Uterus (tissue), 4 donors: Measurements from ENCODE around the gene EAF1. TPM values are rescaled to one million over a fixed set of nuclear protein-coding genes. Genes with fewer than 3 reads are reported as not detected.

Experiments used
- DNase-seq, 2 donors: peaks; one replicate each; pipeline ENCODE4 v3.0.0-alpha.2; 2019 to 2020
- H3K27ac ChIP-seq, 2 donors: fragments of 200-600 bp; sonication (generic); 1 replicate in 1 of 2; 2 replicates in 1 of 2; pipeline ENCODE4 v1.5.1; 2016 to 2018
- H3K27me3 ChIP-seq, 2 donors: fragments of 200-600 bp; sonication (generic); one replicate each; pipeline ENCODE4 v1.5.1; 2018 to 2019; ENCODE audit warnings: control low read depth in 1 of 2
- H3K36me3 ChIP-seq, 2 donors: fragments of 200-600 bp; sonication (generic); one replicate each; pipeline ENCODE4 v1.5.1; 2019; ENCODE audit warnings: control low read depth in 1 of 2
- H3K4me1 ChIP-seq, 2 donors: fragments of 200-600 bp; sonication (generic); one replicate each; pipeline ENCODE4 v1.5.1; 2018 to 2019; ENCODE audit warnings: control low read depth in 1 of 2
- H3K4me3 ChIP-seq, 2 donors: fragments of 200-600 bp; sonication (generic); 1 replicate in 1 of 2; 2 replicates in 1 of 2; pipeline ENCODE4 v1.5.1; 2018 to 2019; ENCODE audit warnings: mild to moderate bottlenecking in 1 of 2
- H3K9me3 ChIP-seq, 2 donors: fragments of 200-600 bp; sonication (generic); one replicate each; pipeline ENCODE4 v1.5.1; 2019; ENCODE audit warnings: control low read depth in 1 of 2
- CTCF ChIP-seq, 4 experiments: fragments of 200-600 bp in 2 of 4; fragments of 450-650 bp in 2 of 4; sonication (generic) in 2 of 4; IDR thresholded peaks; one replicate each; pipeline ENCODE4 v1.5.1; 2016 to 2019; ENCODE audit warnings: antibody characterized with exemption in 4 of 4, mild to moderate bottlenecking in 2 of 4, moderate library complexity in 1 of 4
- POLR2A ChIP-seq, 2 donors: fragments of 450-650 bp; IDR thresholded peaks; one replicate each; pipeline ENCODE4 v1.6.1; 2016; ENCODE audit warnings: antibody characterized with exemption in 2 of 2, mild to moderate bottlenecking in 1 of 2, moderate library complexity in 1 of 2
- intact Hi-C: fragments of 100-400 bp; cut with DNase I; formaldehyde crosslinking; loops from one replicate; pipeline ENCODE4 v1.15.1; 2023; ENCODE audit warnings: low total_unique reads
- total RNA-seq, 4 donors: library from RNA; depleted of rRNA in 3 of 4; stranded (reverse); fragments of >200 nt in 3 of 4; gene quantifications; one replicate each; pipeline versions ENCODE4 v1.1.0 to v1.2.4, GENCODE V29; 2014 to 2023
- donor health status: DM: yes; HTN: yes; CAD: no.

Gene EAF1
- total RNA-seq, 4 donors from 2014 or later: 2.3 to 18.3 (median 15.6) TPM

GRCh38 chr3:15436246-15436645 is 8.8 kb downstream of the EAF1 start:
- no peak overlapping the region for H3K4me3 ChIP-seq
- no peaks in the 10 kb centered on the region for H3K9me3 ChIP-seq
- H3K27me3 ChIP-seq: no peaks in the 10 kb centered on the region
- no peak for TF ChIP-seq CTCF (IDR thresholded peaks at IDR 0.05)
- no peak for TF ChIP-seq POLR2A (IDR thresholded peaks at IDR 0.05)
- intact Hi-C loops: no loop called here
- no peak for DNase-seq
- H3K36me3 ChIP-seq: no peaks in the 10 kb centered on the region
- H3K4me1 ChIP-seq: no peaks in the 10 kb centered on the region
- H3K27ac ChIP-seq: no peak overlapping the region

- intact Hi-C loops: no loop called here
- Histone ChIP-seq H3K36me3 (no peaks in the 10 kb centered on the region), H3K27ac (no peak overlapping the region), H3K27me3 (no peaks in the 10 kb centered on the region), H3K9me3 (no peaks in the 10 kb centered on the region), H3K4me3 (no peak overlapping the region), H3K4me1 (no peaks in the 10 kb centered on the region)
- no peak for DNase-seq
- TF ChIP-seq POLR2A (IDR thresholded peaks at IDR 0.05) (no peak), CTCF (IDR thresholded peaks at IDR 0.05) (no peak)
Observed at GRCh38 chr3:15438983-15439382, 11.6 kb downstream of the EAF1 start.

GRCh38 chr3:15439476-15439875 is 12.1 kb downstream of the EAF1 start:
- Histone ChIP-seq H3K4me3 (no peak overlapping the region), H3K4me1 (no peaks in the 10 kb centered on the region), H3K9me3 (no peaks in the 10 kb centered on the region), H3K36me3 (no peaks in the 10 kb centered on the region), H3K27me3 (no peaks in the 10 kb centered on the region), H3K27ac (no peak overlapping the region)
- TF ChIP-seq POLR2A (IDR thresholded peaks at IDR 0.05) (no peak), CTCF (IDR thresholded peaks at IDR 0.05) (no peak)
- no peak for DNase-seq
- intact Hi-C loops: no loop called here

GRCh38 chr3:15440891-15441290 is 13.5 kb downstream of the EAF1 start:
- no peaks in the 10 kb centered on the region for H3K9me3 ChIP-seq
- no peak for TF ChIP-seq CTCF (IDR thresholded peaks at IDR 0.05)
- TF ChIP-seq POLR2A (IDR thresholded peaks at IDR 0.05): no peak
- intact Hi-C loops: no loop called here
- H3K36me3 ChIP-seq: no peaks in the 10 kb centered on the region
- H3K4me1 ChIP-seq: no peaks in the 10 kb centered on the region
- no peak for DNase-seq
- H3K27ac ChIP-seq: no peak overlapping the region
- no peaks in the 10 kb centered on the region for H3K27me3 ChIP-seq
- H3K4me3 ChIP-seq: no peak overlapping the region

- no peaks in the 10 kb centered on the region for H3K27me3 ChIP-seq
- no peak overlapping the region for H3K4me3 ChIP-seq
- intact Hi-C loops: no loop called here
- TF ChIP-seq CTCF (IDR thresholded peaks at IDR 0.05) (no peak), POLR2A (IDR thresholded peaks at IDR 0.05) (no peak)
- H3K36me3 ChIP-seq: no peaks in the 10 kb centered on the region
- no peak overlapping the region for H3K27ac ChIP-seq
- H3K4me1 ChIP-seq: no peaks in the 10 kb centered on the region
- H3K9me3 ChIP-seq: no peaks in the 10 kb centered on the region
- no peak for DNase-seq
Observed at GRCh38 chr3:15443826-15444524, 16.6 kb downstream of the EAF1 start.
